IPS-15b (cell line): ENCODE measurements around the gene DSTN.

Experiments used
- H3K27me3 ChIP-seq: one replicate; pipeline ENCODE4 v1.6.1; 2013; ENCODE audit warnings: low read length; ENCODE audit not compliant: control insufficient read depth, insufficient read depth
- H3K36me3 ChIP-seq: one replicate; pipeline ENCODE4 v1.6.1; 2013; ENCODE audit warnings: low read length; ENCODE audit not compliant: control insufficient read depth, insufficient read depth
- H3K4me1 ChIP-seq: one replicate; pipeline ENCODE4 v1.6.1; 2013; ENCODE audit warnings: mild to moderate bottlenecking, low read length; ENCODE audit not compliant: control insufficient read depth, insufficient read depth
- H3K4me3 ChIP-seq: one replicate; pipeline ENCODE4 v1.5.1; 2013; ENCODE audit warnings: low read depth, low read length
- H3K9ac ChIP-seq: one replicate; pipeline ENCODE4 v1.6.1; 2013; ENCODE audit warnings: low read depth, mild to moderate bottlenecking, low read length
- H3K9me3 ChIP-seq: one replicate; pipeline ENCODE4 v1.6.1; 2013; ENCODE audit warnings: mild to moderate bottlenecking, low read length; ENCODE audit not compliant: control insufficient read depth, insufficient read depth

DSTN gene

GRCh38 chr20:17569616-17570346 is at the start of gene DSTN:
Gene DSTN (plus strand): TSS chr20:17570075. CDS start chr20:17570209, 134 bp downstream.
- H3K9ac ChIP-seq, result peak within 1 kb of the TSS; percentile 84
- H3K36me3 ChIP-seq, result no peaks in the 10 kb centered on the region
- H3K27me3 ChIP-seq, result no peaks in the 10 kb centered on the region
- peak within 1 kb of the TSS; percentile 84 for H3K4me3 ChIP-seq
- peaks cover 24% of the 10 kb centered on the region for H3K4me1 ChIP-seq
- no peaks in the 10 kb centered on the region for H3K9me3 ChIP-seq

GRCh38 chr20:17520583-17520982 is 49.3 kb upstream of the DSTN start:
- Histone ChIP-seq H3K27me3 (no peaks in the 10 kb centered on the region), H3K9ac (no peak overlapping the region), H3K4me1 (no peaks in the 10 kb centered on the region), H3K9me3 (no peaks in the 10 kb centered on the region), H3K36me3 (no peaks in the 10 kb centered on the region), H3K4me3 (no peak overlapping the region)

- H3K9ac ChIP-seq, result no peak overlapping the region
- H3K36me3 ChIP-seq, result no peaks in the 10 kb centered on the region
- no peaks in the 10 kb centered on the region for H3K4me1 ChIP-seq
- no peaks in the 10 kb centered on the region for H3K9me3 ChIP-seq
- H3K27me3 ChIP-seq, result no peaks in the 10 kb centered on the region
- no peak overlapping the region for H3K4me3 ChIP-seq
Measured at GRCh38 chr20:17522528-17522927, 47.3 kb upstream of the DSTN start.

- no peaks in the 10 kb centered on the region for H3K9me3 ChIP-seq
- no peaks in the 10 kb centered on the region for H3K4me1 ChIP-seq
- H3K36me3 ChIP-seq, result no peaks in the 10 kb centered on the region
- H3K27me3 ChIP-seq, result no peaks in the 10 kb centered on the region
- no peak overlapping the region for H3K4me3 ChIP-seq
- H3K9ac ChIP-seq, result peak overlapping the region; percentile 6
Measured at GRCh38 chr20:17523326-17523725, 46.5 kb upstream of the DSTN start.

GRCh38 chr20:17524560-17524959 is 45.3 kb upstream of the DSTN start:
- Histone ChIP-seq H3K9ac (no peak overlapping the region), H3K36me3 (no peaks in the 10 kb centered on the region), H3K27me3 (peaks cover 1% of the 10 kb centered on the region), H3K4me1 (no peaks in the 10 kb centered on the region), H3K4me3 (no peak overlapping the region), H3K9me3 (no peaks in the 10 kb centered on the region)

GRCh38 chr20:17525132-17525531 is 44.7 kb upstream of the DSTN start:
- H3K9me3 ChIP-seq, result no peaks in the 10 kb centered on the region
- H3K36me3 ChIP-seq, result no peaks in the 10 kb centered on the region
- no peak overlapping the region for H3K4me3 ChIP-seq
- no peaks in the 10 kb centered on the region for H3K4me1 ChIP-seq
- H3K9ac ChIP-seq, result no peak overlapping the region
- peaks cover 6% of the 10 kb centered on the region for H3K27me3 ChIP-seq

- Histone ChIP-seq H3K9ac (no peak overlapping the region), H3K27me3 (peaks cover 12% of the 10 kb centered on the region), H3K4me1 (no peaks in the 10 kb centered on the region), H3K4me3 (no peak overlapping the region), H3K9me3 (no peaks in the 10 kb centered on the region), H3K36me3 (no peaks in the 10 kb centered on the region)
Measured at GRCh38 chr20:17525650-17526049, 44.2 kb upstream of the DSTN start.

- Histone ChIP-seq H3K9me3 (no peaks in the 10 kb centered on the region), H3K4me3 (no peak overlapping the region), H3K4me1 (peaks cover 11% of the 10 kb centered on the region), H3K36me3 (no peaks in the 10 kb centered on the region), H3K9ac (no peak overlapping the region), H3K27me3 (peaks cover 12% of the 10 kb centered on the region)
Measured at GRCh38 chr20:17529586-17529985, 40.3 kb upstream of the DSTN start.

GRCh38 chr20:17530153-17530552 is 39.7 kb upstream of the DSTN start:
- peaks cover 11% of the 10 kb centered on the region for H3K4me1 ChIP-seq
- H3K9ac ChIP-seq, result no peak overlapping the region
- H3K4me3 ChIP-seq, result no peak overlapping the region
- H3K27me3 ChIP-seq, result peaks cover 12% of the 10 kb centered on the region
- no peaks in the 10 kb centered on the region for H3K36me3 ChIP-seq
- H3K9me3 ChIP-seq, result no peaks in the 10 kb centered on the region

GRCh38 chr20:17530716-17531664 is 38.9 kb upstream of the DSTN start, which contains the start of gene BFSP1:
Gene BFSP1 (minus strand): TSS chr20:17531379. CDS start chr20:17531329, 50 bp downstream.
- Histone ChIP-seq H3K9ac (no peak within 1 kb of the TSS), H3K27me3 (peaks cover 12% of the 10 kb centered on the region), H3K9me3 (no peaks in the 10 kb centered on the region), H3K4me1 (peaks cover 11% of the 10 kb centered on the region), H3K36me3 (no peaks in the 10 kb centered on the region), H3K4me3 (peak within 1 kb of the TSS; percentile 47)

GRCh38 chr20:17531665-17532025 is 38.2 kb upstream of the DSTN start:
- H3K9ac ChIP-seq, result no peak overlapping the region
- no peaks in the 10 kb centered on the region for H3K36me3 ChIP-seq
- H3K9me3 ChIP-seq, result no peaks in the 10 kb centered on the region
- H3K4me1 ChIP-seq, result peaks cover 11% of the 10 kb centered on the region
- peaks cover 12% of the 10 kb centered on the region for H3K27me3 ChIP-seq
- peak overlapping the region; percentile 47 for H3K4me3 ChIP-seq
